ENCODE measurements around the gene SPACA1.
"Not testable (repeated sequence)": the region's sequence is repeated elsewhere in the genome, so short reads cannot be mapped to it uniquely, and the experiment has no call there.

Gene SPACA1

DNA sequence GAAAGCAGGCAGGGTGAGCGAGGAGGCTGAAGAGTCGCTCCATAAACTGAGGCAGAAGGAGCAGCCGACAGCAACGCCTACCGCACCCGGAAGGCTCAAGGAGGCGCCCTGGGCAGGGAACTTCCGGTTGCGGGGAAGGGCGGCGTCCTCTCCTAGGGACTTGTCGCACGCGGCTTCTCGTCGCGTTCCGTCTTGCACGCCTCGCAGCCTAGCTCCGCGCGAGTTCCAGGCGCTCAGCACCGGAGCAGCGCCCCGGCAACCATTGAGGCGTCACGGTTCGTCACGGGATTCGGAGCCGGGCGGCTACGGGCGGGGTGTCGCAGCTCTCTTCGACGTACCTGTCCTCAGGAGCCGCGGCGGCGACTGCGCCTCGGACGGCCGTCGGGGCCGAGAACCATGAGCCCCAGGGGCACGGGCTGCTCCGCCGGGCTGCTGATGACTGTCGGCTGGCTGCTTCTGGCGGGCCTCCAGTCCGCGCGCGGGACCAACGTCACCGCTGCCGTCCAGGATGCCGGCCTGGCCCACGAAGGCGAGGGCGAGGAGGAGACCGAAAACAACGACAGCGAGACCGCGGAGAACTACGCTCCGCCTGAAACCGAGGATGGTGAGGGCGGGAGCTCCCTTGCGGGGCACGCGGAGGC is at the start of gene SPACA1:
Gene SPACA1 (plus strand): TSS at position 332 of the 641 bp plus-strand sequence. CDS start 65 bp downstream, at position 397.
- DNase-seq (ENCODE audit: low read depth) = no peak

DNA sequence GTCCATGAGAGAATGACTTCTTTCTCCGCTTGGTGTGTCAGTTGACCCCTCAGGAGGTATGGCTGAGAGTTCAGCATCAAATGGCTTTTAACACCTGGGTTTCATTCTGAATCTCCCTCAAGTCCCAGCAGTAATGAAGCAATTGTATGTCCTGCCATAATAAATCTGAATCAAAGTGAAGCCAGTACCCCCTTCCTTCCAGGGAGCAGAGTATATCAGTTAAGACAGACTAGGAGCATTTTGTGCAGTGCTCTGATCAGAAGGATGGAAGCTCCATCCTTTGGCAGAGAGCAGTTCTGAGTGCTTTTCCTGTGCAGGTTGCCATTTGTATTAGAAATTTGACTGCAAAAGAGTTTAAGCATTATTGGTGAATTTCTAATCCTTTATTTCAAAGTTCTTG is 46.9 kb upstream of the SPACA1 start:
- DNase-seq (ENCODE audit: low read depth) = no peak

DNA sequence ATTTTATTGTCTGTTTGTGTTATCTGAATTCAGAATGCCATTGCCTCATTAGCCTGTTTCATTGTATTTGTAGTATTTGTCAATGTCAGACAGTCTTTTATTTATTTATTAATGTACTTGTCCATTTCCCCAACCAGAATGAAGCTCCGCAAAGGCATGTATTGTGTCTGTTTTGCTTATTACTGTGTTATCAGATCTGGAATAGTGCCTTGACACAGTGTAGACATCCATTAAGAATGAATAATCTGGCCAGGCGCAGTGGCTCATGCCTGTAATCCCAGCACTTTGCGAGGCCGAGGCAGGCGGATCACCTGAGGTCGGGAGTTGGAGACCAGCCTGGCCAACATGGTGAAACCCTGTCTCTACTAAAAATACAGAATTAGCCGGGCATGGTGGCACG is 46.4 kb upstream of the SPACA1 start:
- DNase-seq (ENCODE audit: low read depth) = not testable (repeated sequence)

GRCh38 chr6:88004707-88005106 is 42.9 kb upstream of the SPACA1 start:
- no peak for DNase-seq (ENCODE audit: low read depth)

DNA sequence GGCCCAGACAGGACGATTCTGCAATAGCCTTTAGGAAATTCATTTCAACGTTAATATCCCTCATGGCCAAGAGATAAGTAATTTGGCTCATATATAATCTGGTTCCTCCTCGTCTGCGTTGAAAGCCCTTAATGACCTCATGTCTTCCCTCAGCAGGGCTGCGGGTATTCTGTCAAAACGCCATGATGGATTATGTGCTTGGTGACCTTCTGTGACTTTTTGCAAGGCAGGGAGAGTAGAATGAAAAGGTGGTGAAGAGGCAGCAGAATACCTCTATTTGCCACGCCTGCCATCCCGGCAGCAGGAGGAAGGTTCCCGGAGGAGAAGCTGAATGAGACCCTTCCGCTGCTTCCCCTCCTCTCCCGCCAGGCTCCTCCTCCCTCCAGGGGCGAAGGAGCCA is 41.1 kb upstream of the SPACA1 start:
- DNase-seq (ENCODE audit: low read depth) = no peak

DNA sequence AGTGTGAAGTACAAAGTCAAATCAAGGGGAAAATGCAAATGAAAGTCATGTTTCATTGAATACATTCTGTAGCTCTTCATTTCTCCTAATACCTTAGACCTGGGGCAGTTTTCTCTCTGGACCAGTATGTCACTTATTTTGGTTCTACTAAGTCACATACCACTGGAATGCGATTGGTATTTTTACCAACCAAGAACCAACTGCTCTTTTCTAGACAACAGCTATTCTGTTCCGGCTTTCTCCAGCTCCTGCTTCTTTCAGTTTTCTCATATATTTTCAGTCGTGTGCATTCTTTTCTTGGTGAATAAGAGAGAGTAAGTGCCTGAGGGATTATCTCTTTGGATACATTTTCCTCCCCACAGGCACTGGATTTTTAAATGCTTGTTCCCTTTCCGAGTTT is 39.2 kb upstream of the SPACA1 start:
- DNase-seq (ENCODE audit: low read depth) = no peak

GRCh38 chr6:88008831-88009231 is 38.8 kb upstream of the SPACA1 start:
- no peak for DNase-seq (ENCODE audit: low read depth)

DNA sequence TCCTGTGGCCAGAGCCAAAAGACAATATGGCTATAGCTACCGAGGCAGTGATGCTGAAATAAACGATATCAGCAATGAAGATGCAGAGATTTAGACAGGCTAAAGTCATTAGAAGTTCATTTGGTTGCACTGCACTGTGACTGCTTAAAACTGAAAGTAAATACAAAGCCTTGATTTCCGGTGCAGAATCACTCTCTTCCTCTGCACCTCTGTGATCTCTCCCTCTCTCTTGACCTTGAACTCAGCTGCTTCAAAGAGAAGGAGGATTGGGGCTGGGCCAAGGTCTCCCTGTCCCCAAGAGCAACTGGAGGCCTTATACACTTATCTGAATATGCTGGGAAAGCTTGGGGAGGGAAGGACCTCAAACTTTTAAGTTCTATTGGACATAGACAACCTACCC is 34.6 kb upstream of the SPACA1 start:
- no peak for DNase-seq (ENCODE audit: low read depth)

DNA sequence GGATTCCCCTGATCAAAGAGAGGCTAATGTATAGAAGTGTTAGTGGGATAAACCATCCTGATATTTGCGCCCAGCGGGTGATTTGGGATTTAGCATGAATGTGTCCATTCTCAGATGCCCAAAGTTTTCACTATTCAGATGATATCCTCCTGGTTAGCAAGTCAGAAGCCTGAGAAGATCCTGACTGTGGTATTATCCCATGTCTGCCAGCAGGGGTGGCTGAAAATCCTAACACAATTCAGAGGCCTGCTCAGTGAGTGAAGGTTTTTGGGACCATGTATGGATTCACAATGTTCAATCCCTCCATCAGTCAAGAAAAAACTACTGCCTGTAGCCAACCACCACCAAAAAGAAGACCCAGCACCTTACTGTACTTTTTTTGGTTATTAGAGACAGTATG is 34.1 kb upstream of the SPACA1 start:
- DNase-seq (ENCODE audit: low read depth) = no peak

GRCh38 chr6:88020439-88020838 is 27.2 kb upstream of the SPACA1 start:
- DNase-seq (ENCODE audit: low read depth) = no peak

- no peak for DNase-seq (ENCODE audit: low read depth)
Measured at GRCh38 chr6:88024696-88025095, 22.9 kb upstream of the SPACA1 start.

GRCh38 chr6:88031550-88031949 is 16.1 kb upstream of the SPACA1 start:
- no peak for DNase-seq (ENCODE audit: low read depth)

- DNase-seq (ENCODE audit: low read depth) = no peak
Measured at GRCh38 chr6:88044530-88044929, 3.1 kb upstream of the SPACA1 start.

- DNase-seq (ENCODE audit: low read depth) = no peak
Measured at GRCh38 chr6:88045521-88046136, 2.0 kb upstream of the SPACA1 start.

DNA sequence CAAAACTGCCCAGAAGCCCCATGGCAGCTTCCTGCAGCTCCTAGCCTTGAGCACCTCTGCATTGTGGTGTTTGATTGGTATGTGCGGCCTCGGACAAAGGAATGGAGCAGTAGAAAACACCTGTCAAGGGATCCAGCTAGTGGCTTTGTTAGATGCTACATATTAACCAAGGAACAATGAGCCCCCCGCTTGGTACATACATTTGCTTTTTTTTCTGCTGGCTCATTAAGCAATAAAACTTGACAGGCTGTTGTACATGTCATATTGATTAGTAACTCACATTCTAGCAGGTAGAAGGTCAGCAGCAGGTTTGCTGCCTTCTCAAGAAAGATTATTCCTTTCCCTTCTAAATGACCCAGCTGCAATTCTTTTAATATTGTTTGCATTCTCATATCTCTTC is 937 bp downstream of the SPACA1 start:
- no peak for DNase-seq (ENCODE audit: low read depth)

DNA sequence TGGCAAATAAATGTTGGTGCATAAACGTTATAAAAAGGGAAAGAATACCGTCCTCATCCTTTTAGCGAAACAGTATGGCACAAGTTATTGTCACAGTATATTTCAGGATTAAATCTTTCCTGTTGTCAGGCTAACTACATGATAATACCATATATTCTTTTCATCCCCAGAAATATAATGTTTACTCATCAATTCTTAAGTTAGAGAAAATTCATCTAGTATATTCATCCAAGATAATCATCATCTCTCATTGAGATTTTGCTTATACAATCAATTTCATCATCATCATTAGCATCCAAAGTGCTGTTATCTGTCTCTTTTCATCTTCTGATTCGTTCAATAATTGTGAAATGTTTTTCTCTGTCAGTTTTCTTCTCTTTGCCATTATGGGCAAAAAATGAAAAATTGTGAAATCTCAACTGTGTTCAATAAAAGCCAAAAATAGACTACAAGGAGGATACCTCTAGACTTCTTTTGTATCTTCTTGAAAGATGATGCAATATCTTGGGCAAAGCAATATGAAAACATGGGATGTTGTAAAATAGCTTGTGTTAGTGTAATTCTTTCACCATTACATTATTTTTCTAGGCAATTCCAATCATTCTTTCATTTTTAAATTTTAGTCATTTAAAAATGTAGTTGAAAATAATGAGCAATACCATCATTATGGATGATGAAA is 2.6 kb downstream of the SPACA1 start:
- no peak for DNase-seq (ENCODE audit: low read depth)

GRCh38 chr6:88059191-88059590 is 11.6 kb downstream of the SPACA1 start:
- DNase-seq (ENCODE audit: low read depth) = no peak

- DNase-seq (ENCODE audit: low read depth) = no peak
Measured at GRCh38 chr6:88062376-88062775, 14.7 kb downstream of the SPACA1 start.

GRCh38 chr6:88072462-88072861 is 24.8 kb downstream of the SPACA1 start:
- no peak for DNase-seq (ENCODE audit: low read depth)

DNA sequence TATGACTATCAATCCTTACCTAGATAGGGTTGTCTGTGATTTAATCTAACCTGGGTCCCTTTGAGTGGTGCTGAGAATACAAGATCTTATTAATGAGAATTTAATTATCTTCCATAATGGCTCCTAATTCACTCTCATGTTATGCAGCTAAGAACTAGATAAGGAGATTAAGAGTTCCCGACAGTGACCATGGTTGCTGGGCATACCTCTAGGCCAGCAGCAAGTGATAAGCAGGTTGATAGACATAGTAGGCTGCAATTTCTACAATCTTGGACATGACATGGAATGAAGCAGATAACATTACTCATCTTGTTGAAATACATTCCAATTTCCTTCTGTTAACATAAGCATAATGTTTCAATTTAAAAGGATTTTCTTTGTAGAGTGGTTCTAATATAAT is 27.1 kb downstream of the SPACA1 start:
- no peak for DNase-seq (ENCODE audit: low read depth)

GRCh38 chr6:88077305-88077704 is 29.7 kb downstream of the SPACA1 start:
- DNase-seq (ENCODE audit: low read depth) = no peak

- no peak for DNase-seq (ENCODE audit: low read depth)
Measured at GRCh38 chr6:88086792-88087191, 39.2 kb downstream of the SPACA1 start.

DNA sequence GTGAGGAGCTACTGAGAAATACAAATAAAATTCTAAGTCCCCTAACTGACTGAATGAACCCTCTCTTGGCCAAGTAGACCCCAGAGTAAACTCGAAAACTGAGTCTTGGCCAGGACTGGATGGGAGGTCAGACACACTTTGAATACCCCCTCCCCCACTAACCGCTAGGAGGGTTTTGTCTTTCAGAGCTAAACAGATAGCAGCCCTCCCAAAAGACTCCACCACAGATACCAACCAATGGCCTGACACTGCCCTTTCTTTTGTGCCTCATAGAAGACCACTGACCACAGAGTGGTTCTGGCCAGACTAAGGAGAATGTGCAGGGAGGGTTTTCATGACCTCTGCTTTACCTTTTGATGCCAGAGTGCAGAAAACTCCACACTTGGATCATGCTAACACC is 42.1 kb downstream of the SPACA1 start:
- DNase-seq (ENCODE audit: low read depth) = no peak
